Urinary bladder (tissue), 4 donors: ENCODE results near the gene TMPRSS4. TPM values are rescaled to one million over a fixed set of nuclear protein-coding genes. Genes with fewer than 3 reads are reported as not detected.
A peak's percentile ranks its signal among the peaks of the same experiment; 100 is the strongest.
"Not testable (repeated sequence)": the region's sequence is repeated elsewhere in the genome, so short reads cannot be mapped to it uniquely, and the experiment has no call there.

Source experiments
- DNase-seq: peaks from one replicate; pipeline ENCODE4 v3.0.0-alpha.2; 2015; ENCODE audit errors: extremely low spot score
- H3K27ac ChIP-seq: one replicate; pipeline ENCODE4 v1.5.1; 2013; ENCODE audit warnings: low read depth, mild to moderate bottlenecking, moderate library complexity
- H3K36me3 ChIP-seq: one replicate; pipeline ENCODE4 v1.6.1; 2013; ENCODE audit warnings: mild to moderate bottlenecking, moderate library complexity; ENCODE audit not compliant: insufficient read depth
- H3K4me1 ChIP-seq: one replicate; pipeline ENCODE4 v1.6.1; 2013; ENCODE audit warnings: mild to moderate bottlenecking, moderate library complexity; ENCODE audit not compliant: insufficient read depth
- H3K4me3 ChIP-seq: one replicate; pipeline ENCODE4 v1.5.1; 2013; ENCODE audit warnings: low read depth, low read length
- WGBS: extraction: QIAGEN DNeasy Blood & Tissue Kit; methylation state at CpG from one replicate; pipeline ENCODE4 v1.1.7; 2013; 5-methylcytosine and 5-hydroxymethylcytosine counted together
- polyA plus RNA-seq: library from polyadenylated mRNA; stranded (reverse); fragments of 200-250 nt; gene quantifications from one replicate; pipeline ENCODE4 v1.2.3, GENCODE V29; 2013
- total RNA-seq: library from RNA; depleted of rRNA; stranded (reverse); fragments of >200 nt; gene quantifications from one replicate; pipeline ENCODE4 v1.2.3, GENCODE V29; 2014
- donor health status: healthy with polysubstance abuse.
- donor health status: healthy.

TMPRSS4 gene
- total and polyA plus RNA-seq, 2 donors, result 15.0 to 27.9 TPM

DNA sequence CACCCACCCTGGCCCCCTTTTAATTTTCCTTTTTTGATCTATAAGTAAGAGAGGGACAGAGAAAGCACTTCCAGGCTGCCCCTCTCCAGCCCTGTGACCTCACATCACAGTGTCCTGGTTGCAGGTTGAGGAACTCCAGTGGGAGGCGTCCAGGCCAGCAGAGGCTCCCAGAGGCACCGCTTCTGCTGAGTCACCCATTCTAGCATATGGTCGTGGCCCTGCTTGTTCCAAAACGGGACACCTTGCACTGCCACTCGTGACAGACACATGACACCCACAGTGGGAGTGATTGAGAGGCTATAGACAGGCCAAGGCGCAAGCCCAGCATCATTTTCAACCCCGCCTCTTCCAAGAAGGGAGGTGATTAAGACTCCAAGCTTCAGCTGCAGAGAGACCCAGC, 16.0 kb upstream of the TMPRSS4 start:
- H3K36me3 ChIP-seq, result no peaks in the 10 kb centered on the region
- H3K27ac ChIP-seq, result no peak overlapping the region
- H3K4me1 ChIP-seq, result no peaks in the 10 kb centered on the region
- DNase-seq, result no peak
- 73% methylated on average over 7 of the region's 7 CpGs for WGBS
- H3K4me3 ChIP-seq, result no peak overlapping the region

DNA sequence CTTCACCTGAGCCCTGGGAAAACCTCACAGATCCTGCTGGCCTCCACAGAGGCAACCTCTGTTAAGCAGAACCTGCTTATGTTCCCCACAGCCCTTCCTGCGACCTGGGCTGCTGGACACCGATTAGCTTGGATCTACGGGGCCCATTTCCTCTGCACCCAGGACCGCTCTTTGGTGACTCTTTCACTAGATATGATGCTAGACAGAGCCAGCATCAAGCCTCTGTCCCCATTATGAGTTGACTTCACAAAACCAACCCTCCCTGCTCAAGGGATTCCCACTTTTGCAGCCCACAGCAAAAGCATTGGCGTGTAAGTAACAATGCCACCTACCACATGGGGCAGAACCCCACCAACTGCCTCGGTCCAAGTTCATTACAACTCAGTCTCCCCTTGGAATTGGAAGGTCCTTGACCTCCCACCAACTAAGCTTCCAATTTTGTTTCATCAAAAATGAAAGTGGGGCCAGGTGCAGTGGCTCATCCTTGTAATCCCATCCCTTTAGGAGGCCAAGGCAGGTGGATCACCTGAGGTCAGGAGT, 15.2 kb upstream of the TMPRSS4 start:
- H3K36me3 ChIP-seq, result no peaks in the 10 kb centered on the region
- no peak overlapping the region for H3K27ac ChIP-seq
- no peak overlapping the region for H3K4me3 ChIP-seq
- no peaks in the 10 kb centered on the region for H3K4me1 ChIP-seq
- 92% methylated on average over 6 of the region's 6 CpGs for WGBS
- no peak for DNase-seq

DNA sequence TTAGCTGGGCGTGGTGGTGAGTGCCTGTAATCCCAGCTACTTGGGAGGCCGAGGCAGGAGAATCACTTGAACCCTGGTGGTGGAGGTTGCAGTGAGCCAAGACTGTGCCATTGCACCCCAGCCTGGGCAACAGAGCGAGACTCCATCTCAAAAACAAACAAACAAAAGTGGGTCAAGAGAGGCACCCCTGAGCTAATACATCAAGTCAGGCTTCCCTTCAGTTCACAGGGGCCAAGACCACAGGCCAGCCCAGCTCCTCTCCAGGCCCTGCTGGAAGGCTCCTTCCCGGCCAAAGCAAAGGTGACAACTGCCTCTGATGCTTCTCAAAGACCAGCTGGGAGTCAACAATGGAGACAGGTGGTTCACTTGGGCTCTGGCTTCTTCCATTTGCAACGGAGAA, 14.7 kb upstream of the TMPRSS4 start:
- not testable (repeated sequence) for H3K27ac ChIP-seq, H3K4me1 ChIP-seq, H3K36me3 ChIP-seq, DNase-seq, H3K4me3 ChIP-seq
- WGBS, result 95% methylated on average over 5 of the region's 5 CpGs

DNA sequence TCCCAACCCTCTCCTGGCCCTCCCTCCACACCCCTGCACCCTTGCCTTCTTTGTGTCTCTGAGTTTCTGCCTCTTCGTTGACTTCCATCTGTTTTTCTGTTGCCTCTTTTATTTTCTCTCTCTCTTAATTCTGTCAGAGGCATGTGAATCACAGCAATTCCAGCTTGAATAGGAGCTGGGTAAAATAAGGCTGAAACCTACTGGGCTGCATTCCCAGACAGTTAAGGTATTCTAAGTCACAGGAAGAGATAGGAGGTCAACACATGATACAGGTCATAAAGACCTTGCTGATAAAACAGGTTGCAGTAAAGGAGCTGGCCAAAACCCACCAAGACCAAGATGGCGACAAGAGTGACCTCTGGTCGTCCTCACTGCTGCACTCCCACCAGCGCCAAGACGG, 14.2 kb upstream of the TMPRSS4 start:
- WGBS, result 95% methylated on average over 5 of the region's 5 CpGs
- not testable (repeated sequence) for H3K4me1 ChIP-seq, H3K36me3 ChIP-seq, H3K27ac ChIP-seq, DNase-seq, H3K4me3 ChIP-seq

DNA sequence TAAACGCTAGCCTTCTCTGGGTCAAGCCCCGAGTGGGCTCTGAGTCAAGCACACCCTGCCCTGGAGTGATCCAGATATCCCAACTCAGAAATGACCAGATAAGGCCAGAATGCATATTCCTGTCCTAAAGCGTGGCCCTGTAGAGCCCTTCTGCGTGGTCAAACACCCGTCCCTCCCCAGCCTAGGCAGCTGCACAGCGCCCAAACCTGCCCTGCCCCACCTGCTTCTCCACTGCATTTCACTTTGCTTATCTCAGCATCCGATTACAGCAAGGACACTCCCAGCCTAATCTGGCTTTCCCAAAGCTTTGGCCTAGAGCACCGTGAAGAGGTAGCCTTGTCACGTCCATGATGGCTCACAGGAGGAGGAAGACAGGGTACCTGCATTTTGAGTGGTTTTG, 11.9 kb upstream of the TMPRSS4 start:
- DNase-seq, result no peak
- Histone ChIP-seq H3K27ac (no peak overlapping the region), H3K36me3 (no peaks in the 10 kb centered on the region), H3K4me1 (no peaks in the 10 kb centered on the region), H3K4me3 (no peak overlapping the region)
- WGBS, result 86% methylated on average over 9 of the region's 9 CpGs

DNA sequence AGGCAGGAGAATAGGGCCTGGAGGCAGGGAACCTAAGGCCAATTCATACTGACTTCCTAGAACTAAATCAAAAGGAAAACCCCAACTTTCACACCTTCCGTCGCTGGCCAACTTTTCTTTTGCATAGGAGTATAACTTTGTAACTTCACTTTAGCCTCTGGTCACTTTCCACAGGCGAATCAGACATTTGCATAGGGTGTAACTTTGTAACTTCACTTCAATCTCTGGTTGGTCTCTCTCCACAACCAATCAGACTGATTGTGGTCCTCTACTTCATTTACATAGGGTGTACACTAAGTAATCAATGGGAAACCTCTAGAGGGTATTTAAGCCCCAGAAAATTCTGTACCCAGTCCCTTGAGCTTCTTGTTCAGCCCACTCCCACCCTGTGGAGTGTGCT, 11.5 kb upstream of the TMPRSS4 start:
- no peaks in the 10 kb centered on the region for H3K4me1 ChIP-seq
- 89% methylated on average over 3 of the region's 3 CpGs for whole genome bisulfite sequencing
- DNase-seq, result no peak
- no peaks in the 10 kb centered on the region for H3K36me3 ChIP-seq
- no peak overlapping the region for H3K27ac ChIP-seq
- no peak overlapping the region for H3K4me3 ChIP-seq

DNA sequence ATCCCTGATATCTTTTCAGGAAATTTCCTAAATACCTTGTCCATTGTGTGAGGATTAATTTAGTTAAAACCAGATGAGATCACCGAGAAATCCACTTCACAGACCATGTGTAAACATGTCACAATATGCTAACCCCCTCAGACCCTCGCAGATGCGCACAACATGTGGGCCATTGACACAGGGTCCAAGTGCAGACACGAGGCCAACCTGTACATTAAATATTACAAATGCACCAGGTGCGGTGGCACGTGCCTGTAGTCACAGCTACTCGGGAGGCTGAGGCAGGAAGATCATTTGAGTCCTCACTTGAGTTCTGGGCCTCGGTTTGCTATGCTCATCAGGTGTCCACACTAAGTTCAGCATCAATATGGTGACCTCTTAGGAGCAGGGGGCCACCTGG, 9.9 kb upstream of the TMPRSS4 start:
- H3K27ac ChIP-seq, result no peak overlapping the region
- WGBS, result 81% methylated on average over 8 of the region's 8 CpGs
- no peaks in the 10 kb centered on the region for H3K36me3 ChIP-seq
- H3K4me1 ChIP-seq, result no peaks in the 10 kb centered on the region
- no peak for DNase-seq
- no peak overlapping the region for H3K4me3 ChIP-seq

DNA sequence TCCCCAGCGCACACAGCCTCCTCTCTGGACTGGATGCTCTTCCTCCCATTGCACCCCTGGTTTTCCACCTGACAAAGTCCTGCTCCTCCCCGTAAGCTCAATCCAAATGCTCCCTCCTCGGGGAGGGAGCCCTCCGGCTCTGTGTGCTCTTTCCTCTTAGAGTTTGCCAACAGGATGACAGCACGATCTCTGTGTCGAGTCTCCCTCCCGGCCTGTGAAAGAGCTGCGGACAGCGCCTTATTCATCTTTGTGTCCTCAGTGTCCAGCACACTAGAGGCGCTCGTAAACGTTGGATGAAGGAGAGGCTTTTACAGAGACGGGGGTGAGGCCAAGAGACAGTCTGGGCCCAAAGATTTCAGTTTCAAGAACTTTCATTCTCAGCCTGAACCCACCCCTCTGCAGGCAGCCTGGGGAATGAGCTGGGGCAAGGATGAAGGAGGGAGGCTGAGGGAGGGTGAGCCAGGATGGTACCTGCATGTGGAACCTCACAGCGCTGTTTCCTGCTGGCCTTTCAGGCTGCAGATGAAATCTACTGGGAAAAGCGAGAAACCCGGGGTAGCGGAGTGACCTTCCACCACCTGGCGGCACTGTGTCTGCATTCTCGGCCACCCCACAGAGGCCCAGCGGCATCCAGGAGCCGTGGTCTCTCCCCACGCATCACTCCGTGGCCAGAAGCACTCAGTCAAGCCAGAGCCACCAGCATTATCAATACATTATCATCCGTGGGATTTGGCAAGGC, 8.5 kb upstream of the TMPRSS4 start:
- Histone ChIP-seq H3K27ac (no peak overlapping the region), H3K4me3 (no peak overlapping the region), H3K4me1 (no peaks in the 10 kb centered on the region), H3K36me3 (no peaks in the 10 kb centered on the region)
- 53% methylated on average over 24 of the region's 24 CpGs for WGBS
- no peak for DNase-seq

DNA sequence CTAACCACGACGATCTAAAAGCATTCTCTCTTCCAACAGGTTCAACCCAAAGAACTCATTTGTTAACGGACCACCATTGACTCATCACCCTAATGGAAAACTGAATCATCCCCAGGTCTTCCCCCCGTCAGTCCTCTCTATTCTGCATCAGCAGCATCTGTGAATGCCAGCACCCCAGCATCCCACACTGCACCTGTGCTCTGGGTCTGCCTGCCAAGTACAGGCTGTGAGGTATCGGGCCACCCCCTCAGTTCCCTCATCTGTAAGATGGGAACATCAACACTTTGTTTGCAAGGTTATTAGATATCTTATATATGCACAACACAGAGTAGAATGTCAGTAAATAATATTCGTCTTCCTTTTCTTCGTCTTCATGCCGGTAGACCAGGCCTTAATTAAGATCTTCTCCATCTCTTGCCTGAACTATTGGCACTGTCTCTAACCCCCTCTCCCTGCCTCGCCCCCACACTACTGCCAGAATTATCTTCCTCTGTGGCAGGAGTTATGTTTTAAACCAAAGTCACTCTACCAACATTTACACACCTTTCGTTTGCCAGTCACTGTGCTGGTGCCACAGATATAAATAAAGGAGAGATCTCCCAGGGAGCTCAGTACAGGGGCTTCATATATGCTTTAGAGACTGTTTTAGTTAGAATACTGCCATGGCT, 7.8 kb upstream of the TMPRSS4 start:
- Histone ChIP-seq H3K36me3 (no peaks in the 10 kb centered on the region), H3K4me1 (no peaks in the 10 kb centered on the region), H3K4me3 (no peak overlapping the region), H3K27ac (no peak overlapping the region)
- WGBS, result 91% methylated on average over 10 of the region's 10 CpGs
- no peak for DNase-seq

DNA sequence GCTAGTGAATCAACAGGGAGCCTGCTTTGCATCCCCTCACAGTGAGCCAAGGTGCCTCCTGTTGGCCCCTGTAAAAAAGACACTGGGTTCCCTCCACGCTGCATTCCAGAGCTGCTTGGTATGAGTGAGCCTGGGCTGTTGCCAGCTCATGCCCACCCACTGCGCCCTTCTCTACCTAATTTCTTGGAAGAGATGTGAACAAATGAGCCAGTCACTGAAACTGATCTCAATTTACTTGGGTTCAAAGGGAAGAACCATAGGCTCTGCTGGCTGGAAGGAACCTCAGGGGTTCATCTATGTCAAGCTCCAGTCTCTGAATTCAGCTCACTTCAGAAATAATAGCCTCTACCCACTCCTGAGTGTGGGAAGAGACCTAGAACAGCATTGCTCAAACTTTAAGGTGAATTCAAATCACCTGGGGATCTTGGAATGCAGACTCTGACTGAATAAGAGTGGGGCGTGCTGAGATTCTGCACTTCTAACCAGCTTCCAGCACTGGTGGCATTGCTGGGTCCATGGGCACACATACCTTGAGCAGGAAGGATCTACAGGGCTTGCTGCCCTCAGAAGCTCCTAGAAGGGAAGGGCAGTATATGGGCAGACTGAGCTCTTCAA, 5.4 kb upstream of the TMPRSS4 start:
- H3K27ac ChIP-seq, result no peak overlapping the region
- H3K36me3 ChIP-seq, result no peaks in the 10 kb centered on the region
- 84% methylated on average over 3 of the region's 3 CpGs for WGBS
- DNase-seq, result no peak
- no peaks in the 10 kb centered on the region for H3K4me1 ChIP-seq
- H3K4me3 ChIP-seq, result no peak overlapping the region

DNA sequence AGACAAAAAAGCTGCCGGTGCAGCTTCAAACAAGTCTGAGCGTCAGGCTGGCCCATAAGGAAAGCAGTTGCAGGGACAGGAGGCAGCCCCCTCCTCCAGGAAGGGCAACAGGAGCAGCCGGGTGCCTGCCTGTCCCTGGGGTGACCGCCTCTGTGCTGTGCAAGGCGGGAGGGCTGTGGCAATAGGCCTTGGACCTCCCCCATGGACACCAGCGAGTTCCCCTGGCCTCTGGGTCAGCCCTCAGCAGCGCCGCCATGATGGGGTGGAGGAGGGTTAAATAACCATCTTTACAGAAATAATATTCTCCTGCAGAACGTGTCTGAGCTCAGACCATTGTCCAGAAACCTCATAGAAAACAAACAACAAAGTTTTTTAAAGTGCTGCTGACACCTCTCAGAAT, 3.3 kb upstream of the TMPRSS4 start:
- H3K36me3 ChIP-seq, result no peaks in the 10 kb centered on the region
- no peaks in the 10 kb centered on the region for H3K4me1 ChIP-seq
- H3K27ac ChIP-seq, result no peak overlapping the region
- WGBS, result 82% methylated on average over 9 of the region's 9 CpGs
- DNase-seq, result no peak
- no peak overlapping the region for H3K4me3 ChIP-seq

DNA sequence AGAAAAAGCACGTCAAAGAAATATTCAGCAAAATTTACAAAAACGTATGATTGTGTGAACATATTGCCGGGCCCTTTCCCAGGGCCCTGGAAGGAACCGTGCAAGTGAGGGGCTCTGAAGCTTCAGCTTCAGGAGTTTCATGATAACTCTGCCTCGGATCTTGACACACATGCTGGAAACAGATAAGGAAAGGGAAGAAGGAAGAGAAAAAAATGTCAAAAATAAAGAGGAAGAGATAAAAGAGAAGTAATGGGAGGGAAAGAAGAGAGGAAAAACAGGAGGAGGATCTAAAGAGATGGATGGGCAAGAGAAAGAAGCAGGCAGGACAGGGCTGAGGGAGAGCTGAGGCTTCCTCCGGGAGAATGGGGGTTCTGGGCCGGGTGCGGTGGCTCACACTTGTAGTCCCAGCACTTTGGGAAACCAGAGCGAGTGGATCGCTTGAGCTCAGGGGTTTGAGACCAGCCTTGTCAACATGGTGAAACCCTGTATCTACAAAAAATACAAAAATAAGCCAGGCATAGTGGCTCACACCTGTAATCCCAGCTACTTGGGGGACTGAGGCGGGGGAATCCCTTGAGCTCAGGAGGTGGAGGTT, 2.7 kb upstream of the TMPRSS4 start:
- no peak for DNase-seq
- H3K36me3 ChIP-seq, result no peaks in the 10 kb centered on the region
- 83% methylated on average over 11 of the region's 11 CpGs for WGBS

DNA sequence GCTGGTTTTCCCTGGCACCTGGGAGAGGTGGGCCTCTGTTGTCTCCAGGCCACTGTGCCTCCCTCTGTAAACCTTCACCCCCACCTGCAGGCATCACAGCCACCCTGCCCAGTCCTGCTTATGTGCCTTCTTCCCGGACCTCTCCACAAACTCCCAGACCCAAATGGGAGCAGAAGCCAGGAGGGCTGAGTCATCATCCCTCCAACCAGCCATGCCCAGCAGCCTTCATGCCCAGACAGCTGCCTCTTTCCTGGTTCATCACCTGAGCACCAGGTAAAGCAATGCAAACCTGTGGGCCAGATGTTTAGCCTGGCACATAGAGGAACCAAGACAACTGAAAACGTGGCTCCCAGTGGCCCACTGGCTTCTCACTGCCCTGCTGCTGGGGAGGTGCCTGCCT, 2.1 kb upstream of the TMPRSS4 start:
- DNase-seq, result no peak
- H3K4me1 ChIP-seq, result no peaks in the 10 kb centered on the region
- peak overlapping the region; percentile 58 for H3K27ac ChIP-seq
- 56% methylated on average over 2 of the region's 2 CpGs for WGBS
- no peak overlapping the region for H3K4me3 ChIP-seq
- no peaks in the 10 kb centered on the region for H3K36me3 ChIP-seq

More for the DNA sequence above, 2.7 kb upstream of the TMPRSS4 start:
- no peak overlapping the region for H3K27ac ChIP-seq
- no peaks in the 10 kb centered on the region for H3K4me1 ChIP-seq
- H3K4me3 ChIP-seq, result no peak overlapping the region
